ENCODE data around the gene STRIP2.
"Not testable (repeated sequence)": the region's sequence is repeated elsewhere in the genome, so short reads cannot be mapped to it uniquely, and the experiment has no call there.

The STRIP2 gene

GRCh38 chr7:129394982-129395914 lies 39.0 kb upstream of the STRIP2 start:
- Histone ChIP-seq H3K4me1 (ENCODE audit: control insufficient read depth in 1 of 2, insufficient read depth in 2 of 2, low read length in 2 of 2) (peaks cover 0 to 5% of the 10 kb centered on the region in 2 donors), H3K27me3 (ENCODE audit: low read depth, low read length) (no peaks in the 10 kb centered on the region), H3K9me3 (ENCODE audit: control insufficient read depth in 1 of 2, low read length in 2 of 2) (no peaks in the 10 kb centered on the region), H3K4me3 (ENCODE audit: low read depth in 1 of 2, low read length in 2 of 2) (no peak overlapping the region), H3K27ac (ENCODE audit: low read length) (no peak overlapping the region), H3K36me3 (ENCODE audit: control insufficient read depth in 1 of 2, insufficient read depth in 2 of 2, low read length in 2 of 2) (peaks cover 3 to 4% of the 10 kb centered on the region in 2 donors)

DNA sequence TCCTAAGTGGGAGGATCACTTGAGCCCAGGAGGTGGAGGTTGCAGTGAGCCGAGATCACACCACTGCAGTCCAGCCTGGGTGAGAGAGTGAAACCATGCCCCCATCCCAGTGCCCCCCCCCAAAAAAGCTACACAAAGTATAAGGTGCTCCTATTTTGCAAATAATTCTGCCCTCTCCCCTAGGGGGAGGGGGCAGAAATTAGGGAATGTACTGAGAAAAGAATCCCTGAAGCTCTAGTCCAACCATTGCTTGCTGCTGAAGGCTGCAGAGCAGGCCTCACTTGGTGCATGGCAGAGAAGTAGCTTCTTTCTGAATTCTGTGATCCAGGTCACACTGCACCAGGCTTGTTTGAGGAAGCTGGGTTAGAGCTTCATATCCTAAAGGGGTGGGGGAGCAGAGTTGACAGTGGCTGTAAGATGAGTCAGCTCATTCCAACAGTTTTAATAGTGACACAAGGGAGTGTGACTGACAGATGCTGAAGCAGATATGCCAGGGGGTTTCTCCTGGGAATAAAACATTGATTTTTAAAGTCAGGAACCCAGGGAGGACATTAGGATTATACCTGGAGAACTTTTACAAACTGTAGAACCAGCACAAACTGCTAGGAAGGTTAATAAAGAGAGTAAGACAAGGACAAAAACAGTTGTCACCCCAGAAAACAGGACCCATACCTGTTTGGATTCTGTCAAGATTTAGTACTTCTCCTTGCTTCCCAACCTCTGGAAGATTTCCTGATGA lies 32.8 kb upstream of the STRIP2 start:
- no peak overlapping the region for H3K27ac ChIP-seq (ENCODE audit: low read length)
- no peak overlapping the region for H3K4me3 ChIP-seq (ENCODE audit: low read depth in 1 of 2, low read length in 2 of 2)
- H3K27me3 ChIP-seq (ENCODE audit: low read depth, low read length) = no peaks in the 10 kb centered on the region
- peaks cover 15 to 17% of the 10 kb centered on the region in 2 donors for H3K36me3 ChIP-seq (ENCODE audit: control insufficient read depth in 1 of 2, insufficient read depth in 2 of 2, low read length in 2 of 2)
- no peaks in the 10 kb centered on the region for H3K4me1 ChIP-seq (ENCODE audit: control insufficient read depth in 1 of 2, insufficient read depth in 2 of 2, low read length in 2 of 2)
- H3K9me3 ChIP-seq (ENCODE audit: control insufficient read depth in 1 of 2, low read length in 2 of 2) = no peaks in the 10 kb centered on the region

DNA sequence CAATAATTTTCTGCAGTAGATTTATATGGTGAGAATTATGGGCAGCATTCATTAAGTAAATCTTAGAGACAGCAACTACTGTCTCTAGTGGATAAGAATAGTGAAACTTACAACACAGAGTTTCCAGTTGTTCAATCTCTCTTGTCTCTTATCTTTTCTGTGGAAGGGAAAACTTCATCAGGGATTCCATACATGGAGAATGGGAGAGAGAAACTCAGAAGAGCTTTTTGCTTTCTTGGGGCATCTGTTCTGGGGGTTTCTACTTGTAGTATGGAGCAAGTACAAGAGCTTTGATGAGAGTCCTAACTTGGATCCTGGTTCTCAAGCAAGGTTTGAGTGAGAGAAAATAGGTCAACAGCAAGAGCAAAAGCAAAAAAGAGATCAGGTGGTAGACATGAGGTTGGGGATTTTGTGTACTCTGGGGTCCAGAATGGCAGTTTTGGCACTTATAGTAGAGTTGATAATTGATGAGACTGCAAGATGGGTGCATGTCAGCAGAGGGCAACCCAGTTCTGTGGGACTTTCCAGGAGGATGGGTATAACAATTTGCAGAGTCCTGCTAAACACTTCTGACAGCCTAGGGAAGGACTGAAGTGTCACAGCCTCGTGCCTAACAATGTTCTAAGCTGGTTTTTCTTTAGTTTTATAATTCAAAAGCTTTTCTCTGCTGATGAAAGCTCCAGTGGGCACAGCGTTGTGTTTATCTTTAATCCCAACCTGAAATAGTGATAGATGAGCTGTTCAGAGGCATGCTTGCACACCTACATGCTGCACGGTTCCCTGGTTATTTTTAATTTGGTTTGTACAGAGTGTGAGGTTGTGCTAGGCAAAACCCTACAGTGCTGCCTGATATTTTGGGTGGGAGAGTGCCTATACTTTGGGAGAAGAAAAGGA lies 32.0 kb upstream of the STRIP2 start:
- no peaks in the 10 kb centered on the region for H3K9me3 ChIP-seq (ENCODE audit: control insufficient read depth in 1 of 2, low read length in 2 of 2)
- no peak overlapping the region for H3K27ac ChIP-seq (ENCODE audit: low read length)
- peaks cover 17 to 20% of the 10 kb centered on the region in 2 donors for H3K36me3 ChIP-seq (ENCODE audit: control insufficient read depth in 1 of 2, insufficient read depth in 2 of 2, low read length in 2 of 2)
- H3K4me3 ChIP-seq (ENCODE audit: low read depth in 1 of 2, low read length in 2 of 2) = no peak overlapping the region
- H3K4me1 ChIP-seq (ENCODE audit: control insufficient read depth in 1 of 2, insufficient read depth in 2 of 2, low read length in 2 of 2) = no peaks in the 10 kb centered on the region
- no peaks in the 10 kb centered on the region for H3K27me3 ChIP-seq (ENCODE audit: low read depth, low read length)

DNA sequence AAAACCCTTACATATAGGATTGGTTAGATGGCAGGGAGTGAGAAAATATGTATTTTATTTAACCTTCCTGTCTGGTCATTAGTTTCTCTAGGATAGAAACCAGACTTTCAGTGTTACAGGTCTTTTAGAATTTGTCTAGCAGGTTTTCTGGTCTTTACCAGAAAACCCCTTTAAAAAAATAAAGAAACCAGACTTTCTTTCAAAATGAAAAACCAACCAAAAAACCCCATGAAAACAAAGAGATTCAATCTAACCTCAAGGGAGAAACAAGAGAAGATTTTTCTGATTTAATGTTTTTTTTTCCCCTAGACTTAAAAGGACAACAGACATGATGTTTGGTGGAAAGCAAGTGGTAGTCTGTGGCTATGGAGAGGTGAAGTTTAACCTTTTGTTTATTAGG lies 28.7 kb upstream of the STRIP2 start:
- H3K27ac ChIP-seq (ENCODE audit: low read length) = no peak overlapping the region
- H3K27me3 ChIP-seq (ENCODE audit: low read depth, low read length) = no peaks in the 10 kb centered on the region
- peaks cover 13 to 29% of the 10 kb centered on the region in 2 donors for H3K36me3 ChIP-seq (ENCODE audit: control insufficient read depth in 1 of 2, insufficient read depth in 2 of 2, low read length in 2 of 2)
- H3K4me3 ChIP-seq (ENCODE audit: low read depth in 1 of 2, low read length in 2 of 2) = no peak overlapping the region
- no peaks in the 10 kb centered on the region for H3K9me3 ChIP-seq (ENCODE audit: control insufficient read depth in 1 of 2, low read length in 2 of 2)
- no peaks in the 10 kb centered on the region for H3K4me1 ChIP-seq (ENCODE audit: control insufficient read depth in 1 of 2, insufficient read depth in 2 of 2, low read length in 2 of 2)

DNA sequence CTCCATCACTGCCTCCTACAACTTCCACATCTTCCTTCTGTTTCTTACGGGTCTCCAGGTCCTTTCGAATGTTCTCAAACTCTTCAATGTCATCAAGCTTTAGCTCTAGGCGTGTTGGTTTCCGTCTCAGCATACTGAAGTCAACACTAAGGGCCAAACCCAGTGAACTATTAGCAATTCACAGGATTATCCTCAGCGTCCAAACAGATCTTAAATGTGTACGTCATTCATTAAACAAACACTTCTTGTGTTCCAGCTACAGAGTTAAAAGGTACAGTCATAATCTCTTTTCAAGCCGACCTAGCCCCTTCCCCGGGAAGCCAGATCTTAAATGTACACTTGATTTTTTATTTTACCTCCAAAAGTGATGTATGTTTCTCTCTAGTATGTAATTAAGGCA lies 24.0 kb upstream of the STRIP2 start:
- not testable (repeated sequence) for H3K27me3 ChIP-seq (ENCODE audit: low read depth, low read length); H3K4me1 ChIP-seq (ENCODE audit: control insufficient read depth in 1 of 2, insufficient read depth in 2 of 2, low read length in 2 of 2); H3K9me3 ChIP-seq (ENCODE audit: control insufficient read depth in 1 of 2, low read length in 2 of 2); H3K27ac ChIP-seq (ENCODE audit: low read length); H3K4me3 ChIP-seq (ENCODE audit: low read depth in 1 of 2, low read length in 2 of 2)
- H3K36me3 ChIP-seq (ENCODE audit: control insufficient read depth in 1 of 2, insufficient read depth in 2 of 2, low read length in 2 of 2) = peaks cover 5 to 34% of the 10 kb centered on the region in 2 donors

DNA sequence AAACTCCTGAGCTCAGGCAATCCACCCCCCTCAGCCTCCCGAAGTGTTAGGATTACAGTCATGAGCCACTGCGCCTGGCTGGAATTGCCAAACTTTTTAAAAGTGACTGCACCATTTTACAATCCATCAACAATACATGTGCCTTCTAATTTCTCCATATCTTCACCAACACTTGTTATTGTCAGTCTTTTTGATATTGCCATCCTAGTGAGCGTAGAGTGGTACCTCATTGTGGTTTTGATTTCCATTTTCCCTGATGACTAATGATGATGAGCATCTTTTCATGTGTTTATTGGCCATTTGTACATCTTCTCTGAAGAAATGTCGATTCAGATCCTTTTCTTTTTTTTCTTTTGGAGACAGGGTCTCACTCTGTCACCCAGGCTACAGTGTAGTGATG lies 21.7 kb upstream of the STRIP2 start:
- Histone ChIP-seq H3K4me3 (ENCODE audit: low read depth in 1 of 2, low read length in 2 of 2) (no peak overlapping the region), H3K4me1 (ENCODE audit: control insufficient read depth in 1 of 2, insufficient read depth in 2 of 2, low read length in 2 of 2) (no peaks in the 10 kb centered on the region), H3K27ac (ENCODE audit: low read length) (no peak overlapping the region), H3K36me3 (ENCODE audit: control insufficient read depth in 1 of 2, insufficient read depth in 2 of 2, low read length in 2 of 2) (peaks cover 0 to 25% of the 10 kb centered on the region in 2 donors), H3K9me3 (ENCODE audit: control insufficient read depth in 1 of 2, low read length in 2 of 2) (no peaks in the 10 kb centered on the region), H3K27me3 (ENCODE audit: low read depth, low read length) (no peaks in the 10 kb centered on the region)

- Histone ChIP-seq H3K27ac (ENCODE audit: low read length) (no peak overlapping the region), H3K9me3 (ENCODE audit: control insufficient read depth in 1 of 2, low read length in 2 of 2) (no peaks in the 10 kb centered on the region), H3K4me1 (ENCODE audit: control insufficient read depth in 1 of 2, insufficient read depth in 2 of 2, low read length in 2 of 2) (no peaks in the 10 kb centered on the region), H3K4me3 (ENCODE audit: low read depth in 1 of 2, low read length in 2 of 2) (no peak overlapping the region), H3K27me3 (ENCODE audit: low read depth, low read length) (no peaks in the 10 kb centered on the region), H3K36me3 (ENCODE audit: control insufficient read depth in 1 of 2, insufficient read depth in 2 of 2, low read length in 2 of 2) (peaks cover 0 to 13% of the 10 kb centered on the region in 2 donors)
Observed at GRCh38 chr7:129417073-129417472, 17.2 kb upstream of the STRIP2 start.

DNA sequence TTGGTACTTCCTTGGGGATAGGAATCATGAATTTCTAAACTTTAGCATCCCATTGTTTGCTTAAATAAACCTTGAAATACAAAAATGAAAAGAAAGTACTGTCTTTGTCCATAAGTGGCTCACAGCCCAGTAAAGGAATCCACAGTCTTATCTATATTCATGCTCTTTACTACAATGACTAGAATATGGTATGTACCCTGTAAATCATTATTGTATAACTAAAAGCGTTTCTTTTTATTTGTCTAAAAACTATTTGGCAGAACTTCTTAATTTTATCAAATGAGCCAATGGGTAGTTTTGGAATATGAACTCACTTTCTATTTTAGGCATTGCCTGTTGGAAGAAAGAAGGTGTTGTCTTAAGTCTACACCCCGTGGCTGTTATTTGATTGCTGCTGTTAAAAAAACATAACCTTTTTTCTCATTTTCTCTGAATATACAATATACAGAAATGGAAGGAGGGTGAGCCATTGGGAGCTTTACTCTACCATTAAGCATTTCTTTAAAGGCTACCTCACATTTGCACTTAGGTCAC lies 12.4 kb upstream of the STRIP2 start:
- Histone ChIP-seq H3K27me3 (ENCODE audit: low read depth, low read length) (no peaks in the 10 kb centered on the region), H3K9me3 (ENCODE audit: control insufficient read depth in 1 of 2, low read length in 2 of 2) (no peaks in the 10 kb centered on the region), H3K4me3 (ENCODE audit: low read depth in 1 of 2, low read length in 2 of 2) (no peak overlapping the region), H3K4me1 (ENCODE audit: control insufficient read depth in 1 of 2, insufficient read depth in 2 of 2, low read length in 2 of 2) (no peaks in the 10 kb centered on the region), H3K36me3 (ENCODE audit: control insufficient read depth in 1 of 2, insufficient read depth in 2 of 2, low read length in 2 of 2) (peaks cover 18 to 27% of the 10 kb centered on the region in 2 donors), H3K27ac (ENCODE audit: low read length) (no peak overlapping the region)

- Histone ChIP-seq H3K36me3 (ENCODE audit: control insufficient read depth in 1 of 2, insufficient read depth in 2 of 2, low read length in 2 of 2) (peaks cover 25 to 34% of the 10 kb centered on the region in 2 donors), H3K9me3 (ENCODE audit: control insufficient read depth in 1 of 2, low read length in 2 of 2) (no peaks in the 10 kb centered on the region), H3K4me3 (ENCODE audit: low read depth in 1 of 2, low read length in 2 of 2) (no peak overlapping the region), H3K4me1 (ENCODE audit: control insufficient read depth in 1 of 2, insufficient read depth in 2 of 2, low read length in 2 of 2) (no peaks in the 10 kb centered on the region), H3K27ac (ENCODE audit: low read length) (no peak overlapping the region), H3K27me3 (ENCODE audit: low read depth, low read length) (no peaks in the 10 kb centered on the region)
Observed at GRCh38 chr7:129422727-129423126, 11.5 kb upstream of the STRIP2 start.

- H3K27me3 ChIP-seq (ENCODE audit: low read depth, low read length) = no peaks in the 10 kb centered on the region
- H3K9me3 ChIP-seq (ENCODE audit: control insufficient read depth in 1 of 2, low read length in 2 of 2) = no peaks in the 10 kb centered on the region
- H3K4me3 ChIP-seq (ENCODE audit: low read depth in 1 of 2, low read length in 2 of 2) = no peak overlapping the region
- H3K4me1 ChIP-seq (ENCODE audit: control insufficient read depth in 1 of 2, insufficient read depth in 2 of 2, low read length in 2 of 2) = no peaks in the 10 kb centered on the region
- H3K27ac ChIP-seq (ENCODE audit: low read length) = no peak overlapping the region
- H3K36me3 ChIP-seq (ENCODE audit: control insufficient read depth in 1 of 2, insufficient read depth in 2 of 2, low read length in 2 of 2) = peaks cover 26 to 44% of the 10 kb centered on the region in 2 donors
Observed at GRCh38 chr7:129423700-129424410, 10.4 kb upstream of the STRIP2 start.

Measured in muscle layer of duodenum (tissue), 2 donors.